NCI-H526 treated with DMSO at 0.1 percent for 48 hours (cell line): ENCODE results near the gene STING1.
"Not testable (repeated sequence)": the region's sequence is repeated elsewhere in the genome, so short reads cannot be mapped to it uniquely, and the experiment has no call there.

Experiments
- DNase-seq: peaks from one replicate; lab custom pipeline; 2025; lab: John Stamatoyannopoulos, UW

Gene STING1

GRCh38 chr5:139468421-139468931, 14.1 kb downstream of the STING1 start:
- no peak for DNase-seq

DNA sequence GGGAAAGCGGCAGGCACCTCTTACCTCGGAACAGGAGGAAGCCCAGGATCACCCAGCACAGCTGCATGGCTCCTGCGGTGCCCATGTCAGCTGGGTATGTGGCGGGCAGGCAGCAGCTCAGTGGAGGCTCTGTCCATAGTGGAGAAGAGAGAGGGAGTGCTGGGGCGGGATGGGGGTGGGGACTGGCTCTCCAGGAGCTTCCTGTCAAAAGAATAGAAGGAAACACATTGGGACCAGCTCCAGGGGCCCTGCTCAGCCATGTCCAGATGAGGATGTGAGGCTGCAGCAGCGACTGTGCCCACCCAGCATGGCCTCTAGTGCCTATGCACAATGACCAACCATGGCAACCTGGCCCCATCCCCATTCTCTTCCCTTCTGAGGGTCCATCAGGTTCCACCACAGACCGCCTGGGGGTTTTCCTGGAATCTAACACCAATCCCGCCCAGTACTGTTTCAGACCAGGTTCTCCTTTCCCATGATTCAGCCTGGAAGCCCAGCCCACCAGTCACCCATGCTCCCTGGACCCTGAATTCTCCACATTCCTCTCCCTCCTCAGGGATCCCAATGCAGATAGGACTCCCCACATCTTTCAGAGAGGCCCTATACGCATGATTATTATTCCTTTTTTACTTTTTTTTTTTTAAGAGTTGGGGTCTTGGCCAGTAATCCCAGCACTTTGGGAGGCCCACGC, 19.8 kb downstream of the STING1 start, which contains the start of gene ECSCR:
ECSCR (minus strand) TSS at position 158 of the 691 bp plus-strand sequence; CDS start at position 85, 73 bp downstream.
- DNase-seq = no peak

DNA sequence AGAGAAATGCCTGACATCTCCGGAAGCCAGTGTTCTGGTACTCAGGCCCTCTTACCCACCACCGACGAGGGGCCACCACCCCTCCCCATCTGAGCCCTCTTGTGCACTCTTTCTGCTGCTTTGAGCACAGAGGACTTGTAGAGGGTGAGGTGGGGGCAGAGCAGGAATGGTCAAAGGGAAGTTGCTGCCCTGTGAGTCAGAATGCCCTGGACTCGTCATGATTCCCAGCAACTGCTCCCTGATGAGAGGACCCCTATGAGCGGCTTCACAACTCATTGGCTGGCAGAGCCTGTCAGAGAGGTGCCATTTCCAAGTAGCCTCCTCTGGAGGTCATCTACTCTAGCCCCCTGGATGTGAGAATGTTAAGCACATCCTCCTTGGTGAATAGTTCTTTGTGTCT, 20.9 kb downstream of the STING1 start:
- no peak for DNase-seq

GRCh38 chr5:139461176-139461575, 21.4 kb downstream of the STING1 start:
- DNase-seq = no peak

- no peak for DNase-seq
Measured at GRCh38 chr5:139460455-139460854, 22.1 kb downstream of the STING1 start.

- no peak for DNase-seq
Measured at GRCh38 chr5:139459451-139459934, 23.1 kb downstream of the STING1 start.

- DNase-seq = no peak
Measured at GRCh38 chr5:139458580-139459407, 23.8 kb downstream of the STING1 start.

- no peak for DNase-seq
Measured at GRCh38 chr5:139457653-139458306, 24.8 kb downstream of the STING1 start.

GRCh38 chr5:139457241-139457640, 25.3 kb downstream of the STING1 start:
- DNase-seq = no peak

DNA sequence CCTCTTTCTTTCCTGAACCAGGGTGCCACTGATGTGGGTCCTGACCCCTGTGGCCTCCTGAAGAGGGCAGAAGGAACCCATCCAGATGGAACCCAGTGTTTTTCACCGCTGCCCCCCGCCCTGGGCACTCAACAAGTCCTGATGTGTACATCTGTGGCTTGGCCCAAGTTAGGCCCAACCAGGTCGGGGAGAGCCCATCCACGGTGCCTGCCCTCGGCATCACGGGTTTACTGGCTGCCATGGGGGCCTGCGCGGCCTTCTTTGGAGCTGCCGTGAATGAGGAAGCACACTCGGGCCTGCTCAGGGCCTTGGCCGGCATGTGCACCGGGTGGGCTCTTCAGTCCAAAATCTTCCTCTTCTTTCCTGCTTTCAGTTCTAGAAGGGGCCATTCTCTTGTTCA, 25.8 kb downstream of the STING1 start:
- DNase-seq = no peak

GRCh38 chr5:139454568-139455290, 27.8 kb downstream of the STING1 start:
- DNase-seq = no peak

DNA sequence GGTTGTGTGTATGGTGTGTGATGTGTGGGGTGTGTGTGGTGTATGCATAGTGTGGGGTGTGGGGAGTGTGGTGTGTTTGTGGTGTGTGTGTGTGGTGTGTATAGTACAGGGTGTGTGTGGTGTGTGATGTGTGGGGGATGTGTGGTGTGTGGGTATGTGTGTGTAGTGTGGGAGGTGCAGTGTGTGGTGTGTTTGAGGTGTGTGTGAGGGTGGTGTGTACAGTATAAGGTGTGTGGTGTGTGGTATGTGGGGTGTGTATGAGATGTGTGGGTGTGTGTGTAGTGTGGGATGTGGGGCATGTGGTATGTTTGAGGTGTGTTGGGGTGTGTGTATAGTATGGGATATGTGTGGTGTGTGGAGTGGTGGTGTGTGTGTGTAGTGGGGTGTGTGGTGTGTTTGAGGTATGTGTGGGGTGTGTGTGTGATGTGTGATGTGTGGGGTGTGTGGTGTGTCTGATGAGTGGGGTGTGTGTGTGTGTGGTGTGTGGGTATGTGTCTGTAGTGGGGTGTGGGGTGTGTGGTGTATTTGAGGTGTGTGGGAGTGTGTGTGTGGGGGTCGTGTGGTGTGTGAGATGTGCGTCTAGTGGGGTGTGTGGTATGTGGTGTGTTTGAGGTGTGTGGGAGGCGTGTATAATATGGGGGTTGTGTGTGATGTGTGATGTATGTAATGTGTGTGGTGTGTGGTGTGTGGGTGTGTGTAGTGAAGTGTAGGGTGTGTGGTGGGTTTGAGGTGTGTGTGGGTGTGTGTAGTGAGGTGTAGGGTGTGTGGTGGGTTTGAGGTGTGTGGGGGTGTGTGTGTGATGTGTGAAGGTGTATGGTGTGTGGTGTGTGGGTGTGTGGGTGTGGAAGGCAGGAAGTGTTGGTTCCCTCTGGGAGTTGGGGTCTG, 28.6 kb downstream of the STING1 start:
- no peak for DNase-seq

- no peak for DNase-seq
Measured at GRCh38 chr5:139451878-139452660, 30.5 kb downstream of the STING1 start.

DNA sequence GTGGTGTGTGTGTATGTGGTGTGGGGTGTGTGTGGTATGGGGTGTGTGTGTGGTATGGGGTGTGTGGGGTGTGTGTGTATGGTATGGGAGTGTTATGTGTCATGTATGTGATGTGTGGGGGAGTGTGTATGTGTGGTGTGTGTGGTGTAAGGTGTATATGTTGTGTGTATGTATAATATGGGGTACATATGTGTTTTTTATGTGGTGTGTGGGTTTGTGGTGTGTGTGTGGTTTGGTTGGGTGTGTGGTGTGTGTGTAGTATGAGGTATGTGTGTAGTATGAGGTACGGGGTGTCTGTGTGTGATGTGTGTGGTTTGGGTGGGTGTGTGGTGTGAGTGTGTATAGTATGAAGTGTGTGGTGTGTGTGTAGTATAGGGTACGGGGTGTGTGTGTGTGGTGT, 31.4 kb downstream of the STING1 start:
- no peak for DNase-seq

- DNase-seq = no peak
Measured at GRCh38 chr5:139446956-139447779, 35.4 kb downstream of the STING1 start.

DNA sequence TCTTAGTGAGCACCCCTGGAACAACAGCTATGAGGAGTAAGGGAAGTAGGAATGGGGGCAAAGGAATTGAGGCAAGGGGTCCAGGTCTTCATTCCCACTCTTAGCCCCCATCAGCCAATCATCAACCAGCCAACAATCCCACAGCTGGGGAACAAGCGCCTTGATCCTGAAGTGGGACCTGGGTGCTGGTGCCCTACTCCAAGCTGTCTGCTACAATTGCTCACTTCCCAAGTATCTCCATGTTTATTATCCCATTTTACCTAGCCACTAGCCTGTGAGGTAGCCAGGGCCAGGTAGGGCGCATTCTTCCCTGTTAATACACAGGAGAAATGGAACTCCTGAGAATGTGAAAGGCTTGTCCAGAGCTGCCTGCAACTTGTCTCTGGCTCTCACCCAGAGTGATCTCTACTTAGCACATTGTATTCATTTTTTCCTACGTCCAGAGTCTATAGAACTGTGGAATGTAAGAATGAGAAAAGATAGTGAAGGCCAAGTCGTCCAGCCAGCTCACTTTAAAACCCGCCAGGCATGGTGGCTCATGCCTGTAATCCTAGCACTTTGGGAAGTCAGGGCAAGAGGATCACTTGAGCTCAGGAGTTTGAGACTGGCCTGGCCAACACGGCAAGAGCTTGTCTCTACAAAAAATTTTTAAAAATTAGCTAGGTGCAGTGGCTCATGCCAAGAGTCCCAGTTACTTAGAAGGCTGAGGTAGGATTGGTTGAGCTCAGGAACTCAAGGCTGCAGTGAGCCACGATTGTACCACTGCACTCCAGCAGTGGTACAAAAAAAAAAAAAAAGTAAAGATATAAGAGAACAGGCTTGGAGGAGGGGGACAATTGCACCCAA, 37.0 kb downstream of the STING1 start:
- no peak for DNase-seq

DNA sequence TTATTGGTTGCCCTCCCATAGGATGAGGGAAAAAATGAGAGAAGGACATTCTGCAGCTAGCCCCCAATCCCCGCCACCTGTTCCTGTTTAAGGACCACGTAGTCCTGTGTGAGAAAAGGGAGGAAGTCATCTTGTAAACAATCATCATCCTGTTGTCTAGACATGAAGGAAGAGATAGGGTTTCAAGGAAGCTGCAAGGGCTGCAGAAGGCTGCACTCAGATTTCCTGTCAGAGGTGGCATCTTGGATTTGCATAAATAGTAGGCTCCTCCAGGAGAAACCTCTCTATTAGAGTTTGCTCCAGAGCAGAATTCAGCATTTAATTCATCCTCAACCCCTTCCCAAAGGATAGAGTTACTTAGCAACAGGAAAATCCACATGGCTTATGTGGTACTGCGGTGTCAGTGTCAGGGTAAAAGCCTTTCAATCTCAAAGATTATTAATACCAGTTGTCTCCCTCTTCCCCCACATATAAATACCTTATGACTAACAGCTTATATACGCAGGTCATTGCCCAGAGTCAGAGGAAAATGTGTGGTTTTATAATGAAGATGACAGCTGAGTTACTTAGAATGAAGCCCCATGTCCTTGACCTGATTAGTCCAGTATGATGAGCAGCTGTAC, 38.6 kb downstream of the STING1 start:
- no peak for DNase-seq

DNA sequence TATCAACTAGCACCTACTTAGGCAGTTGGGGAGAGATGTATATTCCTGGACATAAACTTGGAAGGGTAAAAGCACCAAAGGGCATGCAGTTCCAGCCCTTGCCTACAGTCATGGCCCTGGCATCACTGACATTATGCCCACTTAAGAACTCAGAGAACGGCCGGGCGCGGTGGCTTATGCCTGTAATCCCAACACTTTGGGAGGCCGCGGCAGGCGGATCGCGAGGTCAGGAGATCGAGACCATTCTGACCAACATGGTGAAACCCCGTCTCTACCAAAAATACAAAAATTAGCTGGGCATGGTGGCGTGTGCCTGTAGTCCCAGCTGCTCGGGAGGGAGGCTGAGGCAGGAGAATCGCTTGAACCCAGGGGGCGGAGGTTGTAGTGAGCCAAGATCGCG, 42.1 kb downstream of the STING1 start:
- DNase-seq = not testable (repeated sequence)
